Trophoblast cell (in vitro differentiated cells and primary cell): Measurements from ENCODE around the gene BCL7C.

Source experiments
- DNase-seq, 2 donors: peaks; one replicate each; pipeline ENCODE4 v3.0.0-alpha.2; 2016
- H2AFZ ChIP-seq: 2 replicates; pipeline ENCODE4 v1.6.1; 2013; ENCODE audit warnings: low read length, moderate library complexity, mild to moderate bottlenecking; ENCODE audit not compliant: insufficient read depth, poor library complexity
- H2AK5ac ChIP-seq: 2 replicates; pipeline ENCODE4 v1.6.1; 2013; ENCODE audit warnings: mild to moderate bottlenecking, low read length
- H2BK120ac ChIP-seq: 2 replicates; pipeline ENCODE4 v1.6.1; 2013; ENCODE audit warnings: low read length, mild to moderate bottlenecking, moderate library complexity; ENCODE audit not compliant: insufficient read depth, poor library complexity
- H2BK12ac ChIP-seq: 2 replicates; pipeline ENCODE4 v1.6.1; 2013; ENCODE audit warnings: mild to moderate bottlenecking, low read length, moderate library complexity
- H2BK5ac ChIP-seq: 2 replicates; pipeline ENCODE4 v1.6.1; 2013; ENCODE audit warnings: low read length, low read depth, moderate library complexity, mild to moderate bottlenecking; ENCODE audit not compliant: poor library complexity
- H3K14ac ChIP-seq: 2 replicates; pipeline ENCODE4 v1.6.1; 2013; ENCODE audit warnings: mild to moderate bottlenecking, low read length
- H3K18ac ChIP-seq: 2 replicates; pipeline ENCODE4 v1.6.1; 2013; ENCODE audit warnings: mild to moderate bottlenecking, low read length
- H3K23ac ChIP-seq: 2 replicates; pipeline ENCODE4 v1.6.1; 2013; ENCODE audit warnings: low read length
- H3K27ac ChIP-seq: 2 replicates; pipeline ENCODE4 v1.5.1; 2013; ENCODE audit warnings: low read depth, mild to moderate bottlenecking, inconsistent platforms, low read length, moderate library complexity
- H3K27me3 ChIP-seq: 2 replicates; pipeline ENCODE4 v1.6.1; 2013; ENCODE audit warnings: inconsistent platforms, mild to moderate bottlenecking, low read length, moderate library complexity; ENCODE audit not compliant: insufficient read depth
- H3K36me3 ChIP-seq, 2 experiments: 1 replicate in 1 of 2; 2 replicates in 1 of 2; pipeline ENCODE4 v1.6.1; 2013; ENCODE audit warnings: low read length in 2 of 2, mild to moderate bottlenecking in 2 of 2, moderate library complexity in 1 of 2; ENCODE audit not compliant: insufficient read depth in 2 of 2, control insufficient read depth in 1 of 2
- H3K4ac ChIP-seq: 2 replicates; pipeline ENCODE4 v1.6.1; 2013; ENCODE audit warnings: low read depth, mild to moderate bottlenecking, low read length, moderate library complexity
- H3K4me1 ChIP-seq, 2 experiments: 1 replicate in 1 of 2; 2 replicates in 1 of 2; pipeline ENCODE4 v1.6.1; 2013; ENCODE audit warnings: low read length in 2 of 2, mild to moderate bottlenecking in 2 of 2, moderate library complexity in 1 of 2; ENCODE audit not compliant: insufficient read depth in 2 of 2, control insufficient read depth in 1 of 2
- H3K4me2 ChIP-seq: 2 replicates; pipeline ENCODE4 v1.6.1; 2013; ENCODE audit warnings: inconsistent platforms, mild to moderate bottlenecking, low read length, moderate library complexity
- H3K4me3 ChIP-seq: 2 replicates; pipeline ENCODE4 v1.5.1; 2013; ENCODE audit warnings: mild to moderate bottlenecking, low read depth, low read length, inconsistent platforms
- H3K79me1 ChIP-seq: one replicate; pipeline ENCODE4 v1.6.1; 2013; ENCODE audit warnings: low read length
- H3K79me2 ChIP-seq: 2 replicates; pipeline ENCODE4 v1.6.1; 2013; ENCODE audit warnings: low read length, mild to moderate bottlenecking; ENCODE audit not compliant: control insufficient read depth, insufficient read depth, poor library complexity
- H3K9ac ChIP-seq: 2 replicates; pipeline ENCODE4 v1.6.1; 2013; ENCODE audit warnings: mild to moderate bottlenecking, low read length
- H3K9me3 ChIP-seq: 2 replicates; pipeline ENCODE4 v1.6.1; 2013; ENCODE audit warnings: low read depth, mild to moderate bottlenecking, control low read depth, inconsistent platforms, low read length; ENCODE audit not compliant: insufficient read depth
- H4K12ac ChIP-seq: 2 replicates; pipeline ENCODE4 v1.6.1; 2013; ENCODE audit warnings: low read depth, mild to moderate bottlenecking, low read length, moderate library complexity
- H4K8ac ChIP-seq: 2 replicates; pipeline ENCODE4 v1.6.1; 2013; ENCODE audit warnings: low read depth, mild to moderate bottlenecking, low read length, moderate library complexity
- H4K91ac ChIP-seq: one replicate; pipeline ENCODE4 v1.6.1; 2013; ENCODE audit warnings: low read depth, mild to moderate bottlenecking, low read length, moderate library complexity
- WGBS: extraction: QIAGEN DNeasy Blood & Tissue Kit; methylation state at CpG from one replicate; pipeline ENCODE4 v1.1.7; 2013; ENCODE audit warnings: missing lambda C conversion rate; ENCODE audit not compliant: insufficient read length, insufficient coverage; ENCODE audit errors: extremely low coverage; 5-methylcytosine and 5-hydroxymethylcytosine counted together

The BCL7C gene

GRCh38 chr16:30921459-30921747, 27.5 kb upstream of the BCL7C start:
- H3K4me2 ChIP-seq, result peak overlapping the region; percentile 83
- no peak overlapping the region for H4K12ac ChIP-seq
- peaks cover 17% of the 10 kb centered on the region for H3K79me1 ChIP-seq
- WGBS, result no CpG with 5 or more reads among the region's 6 CpGs
- H2BK5ac ChIP-seq, result no peak overlapping the region
- peaks cover 8 to 10% of the 10 kb centered on the region in 2 experiments for H3K36me3 ChIP-seq
- DNase-seq, result no peak
- H3K4me3 ChIP-seq, result no peak overlapping the region
- no peak overlapping the region for H3K18ac ChIP-seq
- H3K4me1 ChIP-seq, result peaks cover 4 to 5% of the 10 kb centered on the region in 2 experiments
- no peak overlapping the region for H2AK5ac ChIP-seq
- peaks cover 9% of the 10 kb centered on the region for H3K79me2 ChIP-seq
- H3K4ac ChIP-seq, result no peak overlapping the region
- H4K8ac ChIP-seq, result no peak overlapping the region
- H3K23ac ChIP-seq, result no peak overlapping the region
- H4K91ac ChIP-seq, result no peak overlapping the region
- no peaks in the 10 kb centered on the region for H3K27me3 ChIP-seq
- no peak overlapping the region for H2BK120ac ChIP-seq
- no peak overlapping the region for H3K9ac ChIP-seq
- H3K9me3 ChIP-seq, result no peaks in the 10 kb centered on the region
- no peak overlapping the region for H2AFZ ChIP-seq
- no peak overlapping the region for H3K27ac ChIP-seq
- H2BK12ac ChIP-seq, result no peak overlapping the region
- H3K14ac ChIP-seq, result no peak overlapping the region

GRCh38 chr16:30920891-30921290, 27.0 kb upstream of the BCL7C start:
- H3K36me3 ChIP-seq, result peaks cover 5 to 6% of the 10 kb centered on the region in 2 experiments
- H3K79me2 ChIP-seq, result peaks cover 9% of the 10 kb centered on the region
- H2BK5ac ChIP-seq, result no peak overlapping the region
- no peak overlapping the region for H2AK5ac ChIP-seq
- H3K18ac ChIP-seq, result no peak overlapping the region
- no peak overlapping the region for H4K8ac ChIP-seq
- no peak overlapping the region for H4K91ac ChIP-seq
- no peak overlapping the region for H3K27ac ChIP-seq
- WGBS, result no CpG with 5 or more reads among the region's 2 CpGs
- H3K9ac ChIP-seq, result no peak overlapping the region
- H3K4me2 ChIP-seq, result no peak overlapping the region
- no peak overlapping the region for H2BK120ac ChIP-seq
- no peak overlapping the region for H4K12ac ChIP-seq
- no peak overlapping the region for H2BK12ac ChIP-seq
- no peak overlapping the region for H3K4me3 ChIP-seq
- H3K14ac ChIP-seq, result no peak overlapping the region
- H3K23ac ChIP-seq, result no peak overlapping the region
- no peaks in the 10 kb centered on the region for H3K27me3 ChIP-seq
- DNase-seq, result no peak
- H3K9me3 ChIP-seq, result no peaks in the 10 kb centered on the region
- H3K79me1 ChIP-seq, result peaks cover 17% of the 10 kb centered on the region
- H3K4me1 ChIP-seq, result peaks cover 4 to 6% of the 10 kb centered on the region in 2 experiments
- no peak overlapping the region for H3K4ac ChIP-seq
- no peak overlapping the region for H2AFZ ChIP-seq

GRCh38 chr16:30918614-30919013, 24.7 kb upstream of the BCL7C start:
- Histone ChIP-seq H3K27ac (no peak overlapping the region), H3K9ac (no peak overlapping the region), H3K9me3 (peaks cover 2% of the 10 kb centered on the region), H3K14ac (no peak overlapping the region), H2AK5ac (no peak overlapping the region), H2AFZ (no peak overlapping the region), H3K4ac (no peak overlapping the region), H2BK12ac (no peak overlapping the region), H4K12ac (no peak overlapping the region), H3K23ac (no peak overlapping the region), H3K4me3 (no peak overlapping the region), H2BK120ac (no peak overlapping the region), H4K8ac (no peak overlapping the region), H3K4me2 (no peak overlapping the region), H3K18ac (no peak overlapping the region), H4K91ac (no peak overlapping the region), H3K36me3 (no peaks in the 10 kb centered on the region), H3K79me2 (peaks cover 5% of the 10 kb centered on the region), H2BK5ac (no peak overlapping the region), H3K4me1 (peaks cover 0 to 1% of the 10 kb centered on the region in 2 experiments), H3K27me3 (no peaks in the 10 kb centered on the region), H3K79me1 (peaks cover 12% of the 10 kb centered on the region)
- WGBS, result no CpG with 5 or more reads among the region's 1 CpG
- DNase-seq, result no peak

GRCh38 chr16:30914830-30915229, 21.0 kb upstream of the BCL7C start:
- no peaks in the 10 kb centered on the region for H3K27me3 ChIP-seq
- H3K79me2 ChIP-seq, result no peaks in the 10 kb centered on the region
- no peaks in the 10 kb centered on the region for H3K79me1 ChIP-seq
- no peak overlapping the region for H4K12ac ChIP-seq
- no peak overlapping the region for H3K23ac ChIP-seq
- H3K4me1 ChIP-seq, result peaks cover 0 to 1% of the 10 kb centered on the region in 2 experiments
- no peak overlapping the region for H3K4ac ChIP-seq
- no peak for DNase-seq
- no peak overlapping the region for H2AFZ ChIP-seq
- H4K91ac ChIP-seq, result no peak overlapping the region
- H3K4me3 ChIP-seq, result no peak overlapping the region
- H2BK12ac ChIP-seq, result no peak overlapping the region
- no CpG with 5 or more reads among the region's 3 CpGs for WGBS
- H3K9ac ChIP-seq, result no peak overlapping the region
- no peak overlapping the region for H2BK5ac ChIP-seq
- H2AK5ac ChIP-seq, result no peak overlapping the region
- no peak overlapping the region for H4K8ac ChIP-seq
- H3K27ac ChIP-seq, result no peak overlapping the region
- no peak overlapping the region for H3K14ac ChIP-seq
- H3K9me3 ChIP-seq, result peaks cover 7% of the 10 kb centered on the region
- no peak overlapping the region for H2BK120ac ChIP-seq
- no peaks in the 10 kb centered on the region for H3K36me3 ChIP-seq
- no peak overlapping the region for H3K18ac ChIP-seq
- H3K4me2 ChIP-seq, result no peak overlapping the region
